ENCODE data around the gene GORASP1. TPM values are rescaled to one million over a fixed set of nuclear protein-coding genes. Genes with fewer than 3 reads are reported as not detected.

Gene GORASP1
- total RNA-seq, 1 donor from 2014 or later: 45.6 TPM

DNA sequence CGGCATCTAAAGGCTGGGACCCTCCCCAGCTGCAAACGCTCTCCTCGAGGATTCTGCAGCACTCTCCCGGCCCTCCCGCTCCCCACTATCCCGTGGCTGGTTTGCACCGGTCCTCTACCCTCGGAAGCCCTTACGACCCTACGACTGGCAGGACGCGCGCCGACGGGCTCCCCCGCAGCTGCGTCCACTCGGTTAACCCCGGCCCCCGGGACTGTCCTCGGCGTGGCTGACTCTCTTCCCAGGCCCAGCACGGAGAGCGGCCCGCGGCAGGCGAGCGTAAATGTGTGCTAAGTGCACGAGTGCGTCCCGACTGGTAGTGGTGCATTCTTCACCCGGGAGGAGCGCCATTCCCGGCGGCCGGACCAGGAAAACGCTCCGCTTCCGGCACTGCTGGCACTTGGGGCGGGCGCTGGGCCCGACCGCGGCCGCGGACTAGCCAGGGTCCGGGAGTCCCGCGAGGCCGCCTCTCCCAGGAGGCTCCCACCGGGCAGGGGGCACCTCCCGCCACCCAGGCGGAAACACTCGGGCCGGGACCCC is 508 bp downstream of the GORASP1 start:
- TF ChIP-seq, protein P1, sequence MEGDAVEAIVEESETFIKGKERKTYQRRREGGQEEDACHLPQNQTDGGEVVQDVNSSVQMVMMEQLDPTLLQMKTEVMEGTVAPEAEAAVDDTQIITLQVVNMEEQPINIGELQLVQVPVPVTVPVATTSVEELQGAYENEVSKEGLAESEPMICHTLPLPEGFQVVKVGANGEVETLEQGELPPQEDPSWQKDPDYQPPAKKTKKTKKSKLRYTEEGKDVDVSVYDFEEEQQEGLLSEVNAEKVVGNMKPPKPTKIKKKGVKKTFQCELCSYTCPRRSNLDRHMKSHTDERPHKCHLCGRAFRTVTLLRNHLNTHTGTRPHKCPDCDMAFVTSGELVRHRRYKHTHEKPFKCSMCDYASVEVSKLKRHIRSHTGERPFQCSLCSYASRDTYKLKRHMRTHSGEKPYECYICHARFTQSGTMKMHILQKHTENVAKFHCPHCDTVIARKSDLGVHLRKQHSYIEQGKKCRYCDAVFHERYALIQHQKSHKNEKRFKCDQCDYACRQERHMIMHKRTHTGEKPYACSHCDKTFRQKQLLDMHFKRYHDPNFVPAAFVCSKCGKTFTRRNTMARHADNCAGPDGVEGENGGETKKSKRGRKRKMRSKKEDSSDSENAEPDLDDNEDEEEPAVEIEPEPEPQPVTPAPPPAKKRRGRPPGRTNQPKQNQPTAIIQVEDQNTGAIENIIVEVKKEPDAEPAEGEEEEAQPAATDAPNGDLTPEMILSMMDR (IDR thresholded peaks at IDR 0.05; ENCODE audit: insufficient read depth, low read depth, low read length): no peak
- TF ChIP-seq EZH2 (IDR thresholded peaks at IDR 0.05; ENCODE audit: insufficient read depth, low read length): no peak
- Histone ChIP-seq H4K20me1 (ENCODE audit: insufficient read depth, low read length) (peaks cover 47% of the 10 kb centered on the region), H3K9me3 (ENCODE audit: insufficient read depth, low read depth, low read length) (no peaks in the 10 kb centered on the region), H3K79me2 (ENCODE audit: insufficient read depth, low read length) (peaks cover 54% of the 10 kb centered on the region), H3K9ac (ENCODE audit: low read length) (peak overlapping the region; percentile 93), H3K36me3 (ENCODE audit: insufficient read depth, low read length) (no peaks in the 10 kb centered on the region), H3K4me1 (ENCODE audit: insufficient read depth, low read length) (peaks cover 17% of the 10 kb centered on the region), H3K27me3 (ENCODE audit: insufficient read depth, low read length) (no peaks in the 10 kb centered on the region), H3K27ac (ENCODE audit: low read depth, low read length) (peak overlapping the region; percentile 87), H3K4me2 (ENCODE audit: low read length) (peak overlapping the region; percentile 96), H2AFZ (ENCODE audit: low read depth, low read length) (peak overlapping the region; percentile 97), H3K4me3 (ENCODE audit: insufficient read depth, low read depth, low read length) (peak overlapping the region; percentile 92)
- Mint-ChIP-seq H3K36me3 (ENCODE audit: low read depth, unreplicated experiment) (peaks cover 3% of the 10 kb centered on the region), H3K4me1 (ENCODE audit: low read depth, unreplicated experiment) (peaks cover 13% of the 10 kb centered on the region), H3K27ac (ENCODE audit: unreplicated experiment) (peak overlapping the region; percentile 90), H3K9me3 (ENCODE audit: unreplicated experiment) (peaks cover 1% of the 10 kb centered on the region), H3K4me3 (ENCODE audit: unreplicated experiment) (peak overlapping the region; percentile 97), H3K27me3 (ENCODE audit: low read depth, unreplicated experiment) (peaks cover 6% of the 10 kb centered on the region)
- FAIRE-seq: no peak
- peak; percentile 44 for DNase-seq (ENCODE audit: low read depth)

DNA sequence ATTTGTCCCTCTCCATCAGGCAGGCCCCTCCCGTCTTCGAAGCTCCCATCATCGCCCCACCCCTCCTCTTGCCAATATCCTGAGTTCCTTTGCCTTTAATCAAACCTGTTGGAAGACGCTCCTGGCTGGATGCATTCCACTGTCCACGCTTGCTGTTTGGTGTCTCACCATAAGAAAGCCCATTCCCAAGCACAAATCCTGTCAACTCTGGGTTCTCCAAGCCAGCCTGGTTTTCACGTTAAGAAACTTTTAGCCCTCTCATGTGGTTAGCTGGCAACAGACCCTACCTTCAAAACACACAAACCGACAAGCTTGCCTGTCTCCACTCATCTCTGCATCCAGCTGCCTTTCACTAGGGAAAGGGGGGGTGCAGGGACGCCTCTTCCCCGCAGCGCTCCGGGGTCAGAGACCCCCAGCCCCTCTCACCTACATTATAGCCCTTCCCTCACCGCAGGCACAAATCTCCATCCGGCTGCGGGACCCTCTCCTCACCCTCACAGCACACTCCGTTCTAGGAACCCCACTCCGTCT is 1.1 kb downstream of the GORASP1 start:
- Histone ChIP-seq H3K4me1 (ENCODE audit: insufficient read depth, low read length) (peaks cover 17% of the 10 kb centered on the region), H3K27ac (ENCODE audit: low read depth, low read length) (peak overlapping the region; percentile 87), H2AFZ (ENCODE audit: low read depth, low read length) (peak overlapping the region; percentile 97), H3K27me3 (ENCODE audit: insufficient read depth, low read length) (no peaks in the 10 kb centered on the region), H4K20me1 (ENCODE audit: insufficient read depth, low read length) (peaks cover 52% of the 10 kb centered on the region), H3K9me3 (ENCODE audit: insufficient read depth, low read depth, low read length) (no peaks in the 10 kb centered on the region), H3K36me3 (ENCODE audit: insufficient read depth, low read length) (no peaks in the 10 kb centered on the region), H3K4me2 (ENCODE audit: low read length) (peak overlapping the region; percentile 96), H3K4me3 (ENCODE audit: insufficient read depth, low read depth, low read length) (peak overlapping the region; percentile 92), H3K9ac (ENCODE audit: low read length) (peak overlapping the region; percentile 93), H3K79me2 (ENCODE audit: insufficient read depth, low read length) (peaks cover 60% of the 10 kb centered on the region)
- Mint-ChIP-seq H3K9me3 (ENCODE audit: unreplicated experiment) (peaks cover 1% of the 10 kb centered on the region), H3K4me3 (ENCODE audit: unreplicated experiment) (peak overlapping the region; percentile 97), H3K27ac (ENCODE audit: unreplicated experiment) (peak overlapping the region; percentile 90), H3K36me3 (ENCODE audit: low read depth, unreplicated experiment) (peaks cover 3% of the 10 kb centered on the region), H3K27me3 (ENCODE audit: low read depth, unreplicated experiment) (peaks cover 6% of the 10 kb centered on the region), H3K4me1 (ENCODE audit: low read depth, unreplicated experiment) (peaks cover 15% of the 10 kb centered on the region)
- DNase-seq (ENCODE audit: low read depth): peak; percentile 33
- TF ChIP-seq, protein P1 (IDR thresholded peaks at IDR 0.05; ENCODE audit: insufficient read depth, low read depth, low read length): no peak
- TF ChIP-seq EZH2 (IDR thresholded peaks at IDR 0.05; ENCODE audit: insufficient read depth, low read length): no peak
- FAIRE-seq: no peak

- FAIRE-seq: no peak
- H3K27me3 Mint-ChIP-seq (ENCODE audit: low read depth, unreplicated experiment): peaks cover 6% of the 10 kb centered on the region
- peak overlapping the region; percentile 97 for H3K4me3 Mint-ChIP-seq (ENCODE audit: unreplicated experiment)
- H3K4me1 ChIP-seq (ENCODE audit: insufficient read depth, low read length): peaks cover 17% of the 10 kb centered on the region
- H4K20me1 ChIP-seq (ENCODE audit: insufficient read depth, low read length): peaks cover 58% of the 10 kb centered on the region
- DNase-seq (ENCODE audit: low read depth): no peak
- no peak overlapping the region for H2AFZ ChIP-seq (ENCODE audit: low read depth, low read length)
- H3K27ac ChIP-seq (ENCODE audit: low read depth, low read length): no peak overlapping the region
- peaks cover 3% of the 10 kb centered on the region for H3K36me3 Mint-ChIP-seq (ENCODE audit: low read depth, unreplicated experiment)
- H3K27ac Mint-ChIP-seq (ENCODE audit: unreplicated experiment): peak overlapping the region; percentile 8
- H3K4me3 ChIP-seq (ENCODE audit: insufficient read depth, low read depth, low read length): no peak overlapping the region
- no peaks in the 10 kb centered on the region for H3K27me3 ChIP-seq (ENCODE audit: insufficient read depth, low read length)
- no peaks in the 10 kb centered on the region for H3K9me3 ChIP-seq (ENCODE audit: insufficient read depth, low read depth, low read length)
- H3K79me2 ChIP-seq (ENCODE audit: insufficient read depth, low read length): peaks cover 65% of the 10 kb centered on the region
- no peak for TF ChIP-seq EZH2 (IDR thresholded peaks at IDR 0.05; ENCODE audit: insufficient read depth, low read length)
- TF ChIP-seq, protein P1 (IDR thresholded peaks at IDR 0.05; ENCODE audit: insufficient read depth, low read depth, low read length): no peak
- peaks cover 15% of the 10 kb centered on the region for H3K4me1 Mint-ChIP-seq (ENCODE audit: low read depth, unreplicated experiment)
- H3K36me3 ChIP-seq (ENCODE audit: insufficient read depth, low read length): peaks cover 2% of the 10 kb centered on the region
- peaks cover under 1% of the 10 kb centered on the region for H3K9me3 Mint-ChIP-seq (ENCODE audit: unreplicated experiment)
- peak overlapping the region; percentile 93 for H3K9ac ChIP-seq (ENCODE audit: low read length)
- peak overlapping the region; percentile 96 for H3K4me2 ChIP-seq (ENCODE audit: low read length)
Measured at GRCh38 chr3:39105687-39106063, 1.8 kb downstream of the GORASP1 start.

Measured in astrocyte (in vitro differentiated cells and primary cell).